ENCODE data around the gene PTPN11.
"Not testable (repeated sequence)": the region's sequence is repeated elsewhere in the genome, so short reads cannot be mapped to it uniquely, and the experiment has no call there.

Gene PTPN11

DNA sequence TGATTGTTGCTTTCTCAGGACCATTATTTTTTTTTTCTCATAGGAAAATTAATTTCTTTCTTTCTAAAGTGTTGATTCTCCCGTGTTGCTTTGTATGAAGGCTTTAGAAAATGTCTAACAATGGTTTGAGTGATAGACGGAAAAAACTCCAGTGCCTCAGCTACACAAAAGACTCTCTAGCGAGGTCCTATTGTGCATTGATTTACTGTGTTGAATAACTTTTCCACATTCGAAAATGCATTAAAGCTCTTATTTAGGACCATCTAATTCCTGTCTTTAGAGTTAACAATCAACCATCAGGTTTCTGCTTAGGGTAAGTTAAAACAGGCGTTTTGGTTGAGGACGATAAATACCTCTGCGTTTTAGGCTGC, 99.6 kb downstream of the PTPN11 start:
- no peaks in the 10 kb centered on the region for H3K27me3 ChIP-seq (ENCODE audit: control insufficient read depth in 1 of 2, insufficient read depth in 2 of 2, low read length in 2 of 2)
- no peaks in the 10 kb centered on the region for H3K4me1 ChIP-seq (ENCODE audit: insufficient read depth, low read length)
- no peaks in the 10 kb centered on the region for H3K36me3 ChIP-seq (ENCODE audit: insufficient read depth, low read length)
- H3K9me3 ChIP-seq (ENCODE audit: low read length): no peaks in the 10 kb centered on the region
- no peak overlapping the region for H3K4me3 ChIP-seq (ENCODE audit: low read depth in 1 of 2, low read length in 2 of 2)
- H3K9ac ChIP-seq (ENCODE audit: low read length): no peak overlapping the region
- H3K27ac ChIP-seq (ENCODE audit: low read depth, low read length): no peak overlapping the region

DNA sequence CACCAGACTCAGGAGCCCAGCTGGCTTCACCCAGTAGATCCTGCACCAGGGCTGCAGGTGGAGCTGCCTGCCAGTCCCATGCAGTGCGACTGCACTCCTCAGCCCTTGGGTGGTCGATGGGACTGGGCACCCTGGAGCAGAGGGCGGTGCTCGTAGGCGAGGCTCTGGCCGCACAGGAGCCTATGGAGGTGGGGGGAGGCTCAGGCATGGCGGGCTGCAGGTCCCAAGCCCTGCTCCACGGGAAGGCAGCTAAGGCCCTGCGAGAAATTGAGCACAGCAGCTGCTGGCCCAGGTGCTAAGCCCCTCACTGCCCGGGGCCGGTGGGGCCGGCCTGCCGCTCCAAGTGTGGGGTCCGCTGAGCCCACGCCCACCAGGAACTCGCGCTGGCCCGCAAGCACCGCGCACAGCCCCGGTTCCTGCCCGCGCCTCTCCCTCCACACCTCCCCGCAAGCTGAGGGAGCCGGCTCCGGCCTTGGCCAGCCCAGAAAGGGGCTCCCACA, 101.1 kb downstream of the PTPN11 start:
- H3K4me1 ChIP-seq (ENCODE audit: insufficient read depth, low read length); H3K27me3 ChIP-seq (ENCODE audit: control insufficient read depth in 1 of 2, insufficient read depth in 2 of 2, low read length in 2 of 2); H3K36me3 ChIP-seq (ENCODE audit: insufficient read depth, low read length); H3K4me3 ChIP-seq (ENCODE audit: low read depth in 1 of 2, low read length in 2 of 2); H3K9ac ChIP-seq (ENCODE audit: low read length); H3K9me3 ChIP-seq (ENCODE audit: low read length); H3K27ac ChIP-seq (ENCODE audit: low read depth, low read length): not testable (repeated sequence)

- no peaks in the 10 kb centered on the region for H3K27me3 ChIP-seq (ENCODE audit: control insufficient read depth in 1 of 2, insufficient read depth in 2 of 2, low read length in 2 of 2)
- no peaks in the 10 kb centered on the region for H3K4me1 ChIP-seq (ENCODE audit: insufficient read depth, low read length)
- H3K4me3 ChIP-seq (ENCODE audit: low read depth in 1 of 2, low read length in 2 of 2): no peak overlapping the region
- H3K9me3 ChIP-seq (ENCODE audit: low read length): no peaks in the 10 kb centered on the region
- H3K9ac ChIP-seq (ENCODE audit: low read length): no peak overlapping the region
- H3K36me3 ChIP-seq (ENCODE audit: insufficient read depth, low read length): no peaks in the 10 kb centered on the region
- no peak overlapping the region for H3K27ac ChIP-seq (ENCODE audit: low read depth, low read length)
These were observed 105.1 kb downstream of the PTPN11 start for GRCh38 chr12:112523856-112524255.

DNA sequence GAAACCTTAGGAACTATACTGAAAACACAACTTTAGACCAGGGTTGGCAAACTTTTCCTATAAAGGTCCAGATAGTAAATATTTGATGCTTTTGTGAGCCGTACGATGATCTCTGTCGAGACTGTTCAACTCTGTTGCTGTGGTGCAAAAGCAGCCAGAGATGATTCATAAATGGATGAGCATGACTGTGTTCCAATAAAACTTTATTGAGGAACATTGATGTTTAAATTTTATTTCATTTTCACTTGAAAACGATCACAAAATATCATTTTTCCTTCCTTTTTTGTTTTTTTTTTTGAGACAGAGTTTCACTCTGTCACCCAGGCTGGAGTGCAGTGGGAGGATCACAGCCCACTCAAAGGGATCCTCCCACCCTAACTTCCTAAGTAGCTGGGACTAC, 105.5 kb downstream of the PTPN11 start:
- H3K36me3 ChIP-seq (ENCODE audit: insufficient read depth, low read length): no peaks in the 10 kb centered on the region
- no peak overlapping the region for H3K9ac ChIP-seq (ENCODE audit: low read length)
- H3K4me1 ChIP-seq (ENCODE audit: insufficient read depth, low read length): no peaks in the 10 kb centered on the region
- H3K4me3 ChIP-seq (ENCODE audit: low read depth in 1 of 2, low read length in 2 of 2): no peak overlapping the region
- no peaks in the 10 kb centered on the region for H3K9me3 ChIP-seq (ENCODE audit: low read length)
- no peaks in the 10 kb centered on the region for H3K27me3 ChIP-seq (ENCODE audit: control insufficient read depth in 1 of 2, insufficient read depth in 2 of 2, low read length in 2 of 2)
- no peak overlapping the region for H3K27ac ChIP-seq (ENCODE audit: low read depth, low read length)

DNA sequence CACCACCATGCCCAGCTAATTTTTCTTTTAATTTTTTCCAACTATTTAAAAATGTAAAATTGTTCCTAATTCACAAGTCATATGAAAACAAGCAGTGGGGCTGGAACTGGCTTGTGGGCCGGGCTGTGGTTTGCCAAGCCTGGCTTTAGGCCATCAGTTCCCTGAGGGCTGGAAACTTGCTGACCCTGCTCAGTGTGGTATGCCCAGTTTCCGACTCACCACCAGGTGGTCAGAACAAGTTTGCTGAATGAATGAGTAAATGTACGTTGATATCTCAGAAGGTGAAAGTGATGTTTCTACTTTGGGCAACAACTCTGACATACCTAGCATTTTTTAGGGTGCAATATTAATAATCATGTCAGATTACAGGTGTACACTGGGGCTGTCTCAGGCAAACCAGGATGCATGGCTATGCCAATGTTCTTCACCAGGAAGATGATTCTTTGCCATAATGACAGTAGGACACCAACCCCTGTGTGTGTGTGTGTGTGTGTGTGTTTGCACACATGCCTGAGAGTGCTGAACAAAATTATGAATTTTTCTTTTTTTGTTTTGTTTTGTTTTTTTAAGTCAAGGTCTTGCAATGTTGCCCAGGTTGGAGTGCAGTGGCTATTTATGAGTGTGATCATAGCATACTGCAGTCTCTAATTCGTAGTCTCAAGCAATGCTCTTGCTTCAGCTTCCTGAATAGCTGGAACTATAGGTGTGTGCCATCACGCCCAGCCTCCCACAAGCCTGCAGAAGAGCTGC, 106.1 kb downstream of the PTPN11 start:
- Histone ChIP-seq H3K27ac (ENCODE audit: low read depth, low read length) (no peak overlapping the region), H3K36me3 (ENCODE audit: insufficient read depth, low read length) (no peaks in the 10 kb centered on the region), H3K4me1 (ENCODE audit: insufficient read depth, low read length) (no peaks in the 10 kb centered on the region), H3K27me3 (ENCODE audit: control insufficient read depth in 1 of 2, insufficient read depth in 2 of 2, low read length in 2 of 2) (no peaks in the 10 kb centered on the region), H3K9me3 (ENCODE audit: low read length) (no peaks in the 10 kb centered on the region), H3K9ac (ENCODE audit: low read length) (no peak overlapping the region), H3K4me3 (ENCODE audit: low read depth in 1 of 2, low read length in 2 of 2) (no peak overlapping the region)

GRCh38 chr12:112525426-112525809, 106.7 kb downstream of the PTPN11 start:
- H3K36me3 ChIP-seq (ENCODE audit: insufficient read depth, low read length): no peaks in the 10 kb centered on the region
- no peak overlapping the region for H3K27ac ChIP-seq (ENCODE audit: low read depth, low read length)
- no peaks in the 10 kb centered on the region for H3K9me3 ChIP-seq (ENCODE audit: low read length)
- H3K9ac ChIP-seq (ENCODE audit: low read length): no peak overlapping the region
- no peaks in the 10 kb centered on the region for H3K27me3 ChIP-seq (ENCODE audit: control insufficient read depth in 1 of 2, insufficient read depth in 2 of 2, low read length in 2 of 2)
- no peak overlapping the region for H3K4me3 ChIP-seq (ENCODE audit: low read depth in 1 of 2, low read length in 2 of 2)
- H3K4me1 ChIP-seq (ENCODE audit: insufficient read depth, low read length): no peaks in the 10 kb centered on the region

- Histone ChIP-seq H3K36me3 (ENCODE audit: insufficient read depth, low read length) (no peaks in the 10 kb centered on the region), H3K9me3 (ENCODE audit: low read length) (no peaks in the 10 kb centered on the region), H3K4me1 (ENCODE audit: insufficient read depth, low read length) (no peaks in the 10 kb centered on the region), H3K27ac (ENCODE audit: low read depth, low read length) (no peak overlapping the region), H3K9ac (ENCODE audit: low read length) (no peak overlapping the region), H3K27me3 (ENCODE audit: control insufficient read depth in 1 of 2, insufficient read depth in 2 of 2, low read length in 2 of 2) (no peaks in the 10 kb centered on the region), H3K4me3 (ENCODE audit: low read depth in 1 of 2, low read length in 2 of 2) (no peak overlapping the region)
These were observed 108.3 kb downstream of the PTPN11 start for GRCh38 chr12:112527082-112527481.

DNA sequence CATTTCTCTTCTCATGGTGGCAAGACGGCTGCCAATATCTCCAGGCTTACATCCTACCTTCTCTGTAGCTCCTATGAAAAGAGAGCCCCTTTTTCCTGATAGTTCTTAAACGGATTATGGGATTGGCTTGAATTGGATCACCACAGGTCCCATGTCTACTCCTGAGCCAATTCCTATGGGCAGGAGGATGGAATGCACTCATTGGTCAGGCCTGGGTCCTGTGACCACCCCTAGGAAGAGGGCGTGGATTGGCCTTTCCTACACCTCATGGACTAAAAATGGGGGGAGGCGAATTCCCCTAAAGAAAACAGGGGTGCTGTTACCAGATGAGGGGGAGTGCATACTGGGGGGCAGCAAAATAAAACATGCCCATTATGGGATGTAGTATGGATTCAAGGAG, 108.8 kb downstream of the PTPN11 start:
- no peak overlapping the region for H3K4me3 ChIP-seq (ENCODE audit: low read depth in 1 of 2, low read length in 2 of 2)
- H3K36me3 ChIP-seq (ENCODE audit: insufficient read depth, low read length): no peaks in the 10 kb centered on the region
- no peaks in the 10 kb centered on the region for H3K4me1 ChIP-seq (ENCODE audit: insufficient read depth, low read length)
- no peak overlapping the region for H3K9ac ChIP-seq (ENCODE audit: low read length)
- no peaks in the 10 kb centered on the region for H3K27me3 ChIP-seq (ENCODE audit: control insufficient read depth in 1 of 2, insufficient read depth in 2 of 2, low read length in 2 of 2)
- H3K9me3 ChIP-seq (ENCODE audit: low read length): no peaks in the 10 kb centered on the region
- H3K27ac ChIP-seq (ENCODE audit: low read depth, low read length): no peak overlapping the region

- H3K27me3 ChIP-seq (ENCODE audit: control insufficient read depth in 1 of 2, insufficient read depth in 2 of 2, low read length in 2 of 2): no peaks in the 10 kb centered on the region
- H3K27ac ChIP-seq (ENCODE audit: low read depth, low read length): no peak overlapping the region
- no peaks in the 10 kb centered on the region for H3K4me1 ChIP-seq (ENCODE audit: insufficient read depth, low read length)
- no peaks in the 10 kb centered on the region for H3K36me3 ChIP-seq (ENCODE audit: insufficient read depth, low read length)
- H3K9ac ChIP-seq (ENCODE audit: low read length): no peak overlapping the region
- H3K4me3 ChIP-seq (ENCODE audit: low read depth in 1 of 2, low read length in 2 of 2): no peak overlapping the region
- H3K9me3 ChIP-seq (ENCODE audit: low read length): no peaks in the 10 kb centered on the region
These were observed 109.8 kb downstream of the PTPN11 start for GRCh38 chr12:112528521-112528920.

- no peaks in the 10 kb centered on the region for H3K36me3 ChIP-seq (ENCODE audit: insufficient read depth, low read length)
- no peaks in the 10 kb centered on the region for H3K9me3 ChIP-seq (ENCODE audit: low read length)
- no peak overlapping the region for H3K4me3 ChIP-seq (ENCODE audit: low read depth in 1 of 2, low read length in 2 of 2)
- H3K27me3 ChIP-seq (ENCODE audit: control insufficient read depth in 1 of 2, insufficient read depth in 2 of 2, low read length in 2 of 2): no peaks in the 10 kb centered on the region
- no peak overlapping the region for H3K9ac ChIP-seq (ENCODE audit: low read length)
- no peak overlapping the region for H3K27ac ChIP-seq (ENCODE audit: low read depth, low read length)
- H3K4me1 ChIP-seq (ENCODE audit: insufficient read depth, low read length): no peaks in the 10 kb centered on the region
These were observed 112.2 kb downstream of the PTPN11 start for GRCh38 chr12:112530941-112531340.

DNA sequence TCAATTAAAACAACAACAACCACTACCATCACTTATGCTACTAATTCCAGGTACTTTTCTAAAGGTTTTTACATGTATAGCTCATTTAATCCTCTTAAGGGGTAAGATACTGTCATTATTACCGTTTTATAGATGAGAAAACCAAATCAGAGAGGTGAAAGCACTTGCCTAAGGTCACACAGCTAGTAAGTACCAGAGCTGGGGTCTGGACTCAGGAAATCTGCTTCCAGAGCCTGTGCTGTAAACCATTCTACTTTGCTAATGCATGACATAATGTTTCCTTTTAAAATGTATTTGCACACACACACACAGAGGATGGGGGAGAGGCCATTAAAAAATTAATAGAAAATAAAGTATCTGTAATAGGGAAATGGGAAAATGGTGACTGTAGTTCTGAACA, 113.4 kb downstream of the PTPN11 start:
- H3K4me1 ChIP-seq (ENCODE audit: insufficient read depth, low read length): no peaks in the 10 kb centered on the region
- H3K27me3 ChIP-seq (ENCODE audit: control insufficient read depth in 1 of 2, insufficient read depth in 2 of 2, low read length in 2 of 2): no peaks in the 10 kb centered on the region
- H3K9ac ChIP-seq (ENCODE audit: low read length): no peak overlapping the region
- H3K9me3 ChIP-seq (ENCODE audit: low read length): no peaks in the 10 kb centered on the region
- no peak overlapping the region for H3K27ac ChIP-seq (ENCODE audit: low read depth, low read length)
- no peaks in the 10 kb centered on the region for H3K36me3 ChIP-seq (ENCODE audit: insufficient read depth, low read length)
- no peak overlapping the region for H3K4me3 ChIP-seq (ENCODE audit: low read depth in 1 of 2, low read length in 2 of 2)

- no peaks in the 10 kb centered on the region for H3K9me3 ChIP-seq (ENCODE audit: low read length)
- H3K27me3 ChIP-seq (ENCODE audit: control insufficient read depth in 1 of 2, insufficient read depth in 2 of 2, low read length in 2 of 2): no peaks in the 10 kb centered on the region
- H3K4me3 ChIP-seq (ENCODE audit: low read depth in 1 of 2, low read length in 2 of 2): no peak overlapping the region
- H3K4me1 ChIP-seq (ENCODE audit: insufficient read depth, low read length): no peaks in the 10 kb centered on the region
- H3K9ac ChIP-seq (ENCODE audit: low read length): no peak overlapping the region
- H3K36me3 ChIP-seq (ENCODE audit: insufficient read depth, low read length): no peaks in the 10 kb centered on the region
- no peak overlapping the region for H3K27ac ChIP-seq (ENCODE audit: low read depth, low read length)
These were observed 114.8 kb downstream of the PTPN11 start for GRCh38 chr12:112533528-112533927.

All from muscle layer of colon (tissue), 2 donors.